ENCODE measurements around the gene PRRT2. TPM values are rescaled to one million over a fixed set of nuclear protein-coding genes. Genes with fewer than 3 reads are reported as not detected.
A peak's percentile ranks its signal among the peaks of the same experiment; 100 is the strongest.

PRRT2 gene
- total RNA-seq, 1 donor from 2014 or later: 24.7 TPM

- Mint-ChIP-seq H3K4me3 (no peak overlapping the region), H3K27ac (peak overlapping the region; percentile 66), H3K27me3 (ENCODE audit: low read depth) (no peaks in the 10 kb centered on the region), H3K9me3 (no peaks in the 10 kb centered on the region), H3K4me1 (peaks cover 22% of the 10 kb centered on the region), H3K36me3 (peaks cover 12% of the 10 kb centered on the region)
- no peak for TF ChIP-seq CTCF (IDR thresholded peaks at IDR 0.05; ENCODE audit: unreplicated experiment)
- DNase-seq (ENCODE audit: low spot score in 2 of 2, unreplicated experiment in 2 of 2): no peak
These were observed 9.5 kb upstream of the PRRT2 start for GRCh38 chr16:29802416-29802935.

- H3K27me3 Mint-ChIP-seq (ENCODE audit: low read depth): no peaks in the 10 kb centered on the region
- H3K4me1 Mint-ChIP-seq: peaks cover 38% of the 10 kb centered on the region
- H3K4me3 Mint-ChIP-seq: peak overlapping the region; percentile 100
- H3K27ac Mint-ChIP-seq: peak overlapping the region; percentile 90
- DNase-seq (ENCODE audit: low spot score in 2 of 2, unreplicated experiment in 2 of 2): no peak
- TF ChIP-seq CTCF (IDR thresholded peaks at IDR 0.05; ENCODE audit: unreplicated experiment): no peak
- H3K36me3 Mint-ChIP-seq: peaks cover 8% of the 10 kb centered on the region
- H3K9me3 Mint-ChIP-seq: no peaks in the 10 kb centered on the region
These were observed 8.0 kb upstream of the PRRT2 start for GRCh38 chr16:29804020-29804419.

GRCh38 chr16:29804455-29805231, 7.3 kb upstream of the PRRT2 start:
- TF ChIP-seq CTCF (IDR thresholded peaks at IDR 0.05; ENCODE audit: unreplicated experiment): no peak

GRCh38 chr16:29805232-29806098, 6.5 kb upstream of the PRRT2 start:
- peak overlapping the region; percentile 100 for H3K27ac Mint-ChIP-seq
- H3K36me3 Mint-ChIP-seq: peaks cover 8% of the 10 kb centered on the region
- no peaks in the 10 kb centered on the region for H3K9me3 Mint-ChIP-seq
- DNase-seq (ENCODE audit: low spot score in 2 of 2, unreplicated experiment in 2 of 2): peak; percentile 98
- no peaks in the 10 kb centered on the region for H3K27me3 Mint-ChIP-seq (ENCODE audit: low read depth)
- H3K4me3 Mint-ChIP-seq: peak overlapping the region; percentile 100
- no peak for TF ChIP-seq CTCF (IDR thresholded peaks at IDR 0.05; ENCODE audit: unreplicated experiment)
- H3K4me1 Mint-ChIP-seq: peaks cover 46% of the 10 kb centered on the region

More at GRCh38 chr16:29804455-29805231, 7.3 kb upstream of the PRRT2 start:
- Mint-ChIP-seq H3K9me3 (no peaks in the 10 kb centered on the region), H3K4me3 (peak overlapping the region; percentile 100), H3K27me3 (ENCODE audit: low read depth) (no peaks in the 10 kb centered on the region), H3K36me3 (peaks cover 8% of the 10 kb centered on the region), H3K27ac (peak overlapping the region; percentile 100), H3K4me1 (peaks cover 39% of the 10 kb centered on the region)
- no peak for DNase-seq (ENCODE audit: low spot score in 2 of 2, unreplicated experiment in 2 of 2)

GRCh38 chr16:29806099-29806579, 5.9 kb upstream of the PRRT2 start, which contains the start of gene MAZ:
TSS of gene MAZ (plus strand) at chr16:29806529. CDS start at chr16:29806702, 173 bp downstream.
- H3K4me3 Mint-ChIP-seq: peak within 1 kb of the TSS; percentile 100
- no peaks in the 10 kb centered on the region for H3K9me3 Mint-ChIP-seq
- peak in 1 of 2 experiments; percentile 69 for DNase-seq (ENCODE audit: low spot score in 2 of 2, unreplicated experiment in 2 of 2)
- no peaks in the 10 kb centered on the region for H3K27me3 Mint-ChIP-seq (ENCODE audit: low read depth)
- H3K4me1 Mint-ChIP-seq: peaks cover 52% of the 10 kb centered on the region
- no peak for TF ChIP-seq CTCF (IDR thresholded peaks at IDR 0.05; ENCODE audit: unreplicated experiment)
- H3K27ac Mint-ChIP-seq: peak within 1 kb of the TSS; percentile 100
- H3K36me3 Mint-ChIP-seq: peaks cover 7% of the 10 kb centered on the region
